ENCODE results near the gene FCHO2.

- TF ChIP-seq CTCF (IDR thresholded peaks at IDR 0.05; ENCODE audit: low read depth, low read length) (no peak), EZH2phosphoT487 (IDR thresholded peaks at IDR 0.05; ENCODE audit: low read depth) (no peak)
Measured at GRCh38 chr5:73027816-73028215, 72.0 kb downstream of the FCHO2 start.
